GM19193 (cell line): ENCODE data around the gene BMI1.

ENCODE experiments used
- POLR2A ChIP-seq: IDR thresholded peaks from 4 replicates; pipeline ENCODE4 v1.6.1; 2011; ENCODE audit not compliant: insufficient read depth, insufficient read length; ENCODE audit errors: extremely low read depth

BMI1 gene

GRCh38 chr10:22343731-22344130, 22.8 kb downstream of the BMI1 start:
- no peak for TF ChIP-seq POLR2A

GRCh38 chr10:22344249-22344648, 23.4 kb downstream of the BMI1 start:
- no peak for TF ChIP-seq POLR2A

GRCh38 chr10:22344781-22345300, 23.9 kb downstream of the BMI1 start:
- TF ChIP-seq POLR2A = no peak

DNA sequence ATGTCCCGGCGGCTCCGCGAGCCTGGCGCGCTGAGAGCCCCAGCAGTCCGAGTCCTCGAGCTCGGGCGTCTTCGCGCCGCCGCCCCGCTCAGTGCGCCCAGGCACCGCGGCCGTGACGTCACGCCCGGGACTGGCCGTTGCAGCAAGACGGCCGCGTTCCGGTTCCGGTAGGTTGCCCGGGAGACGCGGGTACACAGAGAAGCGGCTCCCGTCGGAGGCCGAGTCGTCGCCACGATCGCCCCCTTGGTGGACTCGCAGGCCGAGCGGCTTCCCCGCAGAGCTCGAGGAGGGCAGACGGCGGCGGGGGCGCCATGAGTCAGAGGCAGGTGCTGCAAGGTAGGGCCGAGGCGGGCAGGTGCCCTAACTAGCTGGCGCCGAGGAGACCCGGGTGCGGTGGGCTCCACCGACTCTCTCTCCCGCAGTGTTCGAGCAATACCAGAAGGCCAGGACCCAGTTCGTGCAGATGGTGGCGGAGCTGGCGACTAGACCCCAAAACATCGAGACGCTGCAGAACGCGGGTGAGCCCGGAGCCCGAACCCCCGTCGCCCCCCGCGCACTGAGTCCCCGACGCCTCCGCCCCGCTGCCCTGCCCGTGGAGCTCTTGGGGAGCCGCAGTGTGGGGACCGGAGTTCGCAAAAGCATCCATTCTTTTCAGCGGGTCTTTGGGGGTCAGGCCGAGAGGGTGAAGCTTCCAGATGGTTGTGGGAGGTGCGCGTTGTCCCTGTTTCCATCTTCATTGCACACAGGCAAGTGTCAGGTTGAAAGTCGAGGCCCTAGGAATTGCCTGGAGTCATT, 24.6 kb downstream of the BMI1 start, which contains the start of gene SPAG6:
Gene SPAG6 (plus strand): TSS at position 196 of the 795 bp plus-strand sequence. CDS start 116 bp downstream, at position 312.
- TF ChIP-seq POLR2A = peak; percentile 24

- TF ChIP-seq POLR2A = no peak
These were observed 25.3 kb downstream of the BMI1 start for GRCh38 chr10:22346096-22346661.

DNA sequence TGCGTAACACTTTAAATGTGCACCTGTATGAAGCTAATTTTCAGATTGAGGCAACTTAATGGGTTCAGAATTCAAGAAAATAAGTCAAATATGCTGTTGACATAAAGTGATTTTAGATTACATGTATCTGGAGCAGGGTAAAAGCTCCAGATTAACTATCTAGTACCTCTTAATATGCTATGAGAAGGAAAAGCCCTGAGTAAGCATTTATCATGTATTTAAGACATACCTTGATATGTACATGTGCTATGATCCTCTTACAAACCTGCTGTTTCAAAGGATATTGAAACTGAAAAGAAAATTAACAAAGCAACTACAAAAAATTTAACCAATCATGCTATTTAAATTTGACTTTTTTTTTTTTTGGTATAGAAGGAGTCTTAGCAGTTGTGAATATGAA, 28.9 kb downstream of the BMI1 start:
- no peak for TF ChIP-seq POLR2A

GRCh38 chr10:22351131-22351703, 30.3 kb downstream of the BMI1 start:
- TF ChIP-seq POLR2A = no peak

- TF ChIP-seq POLR2A = no peak
These were observed 35.5 kb downstream of the BMI1 start for GRCh38 chr10:22356324-22356873.

DNA sequence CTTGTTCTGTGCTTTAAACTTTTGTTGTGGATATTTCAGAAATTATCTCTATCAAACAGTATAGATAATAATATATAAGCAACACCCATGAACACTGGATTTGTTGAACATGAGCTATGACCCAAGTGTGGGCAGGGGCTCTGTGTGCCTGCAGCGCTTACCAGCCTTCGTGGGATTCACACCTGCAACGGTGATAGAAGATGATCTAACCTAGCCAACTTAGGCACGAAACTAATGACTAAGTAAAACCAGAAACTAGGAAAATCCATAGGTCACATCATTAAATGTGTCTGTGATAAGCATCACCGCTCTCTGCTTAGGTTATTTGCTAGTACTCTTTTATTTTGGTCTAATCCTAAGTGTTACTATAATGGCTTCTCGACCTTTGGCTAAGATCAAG, 42.4 kb downstream of the BMI1 start:
- TF ChIP-seq POLR2A = no peak

- no peak for TF ChIP-seq POLR2A
These were observed 43.7 kb downstream of the BMI1 start for GRCh38 chr10:22364407-22365140.

- TF ChIP-seq POLR2A = no peak
These were observed 44.3 kb downstream of the BMI1 start for GRCh38 chr10:22365233-22365632.

GRCh38 chr10:22365644-22366434, 44.9 kb downstream of the BMI1 start:
- TF ChIP-seq POLR2A = no peak

GRCh38 chr10:22366435-22366703, 45.5 kb downstream of the BMI1 start:
- no peak for TF ChIP-seq POLR2A

DNA sequence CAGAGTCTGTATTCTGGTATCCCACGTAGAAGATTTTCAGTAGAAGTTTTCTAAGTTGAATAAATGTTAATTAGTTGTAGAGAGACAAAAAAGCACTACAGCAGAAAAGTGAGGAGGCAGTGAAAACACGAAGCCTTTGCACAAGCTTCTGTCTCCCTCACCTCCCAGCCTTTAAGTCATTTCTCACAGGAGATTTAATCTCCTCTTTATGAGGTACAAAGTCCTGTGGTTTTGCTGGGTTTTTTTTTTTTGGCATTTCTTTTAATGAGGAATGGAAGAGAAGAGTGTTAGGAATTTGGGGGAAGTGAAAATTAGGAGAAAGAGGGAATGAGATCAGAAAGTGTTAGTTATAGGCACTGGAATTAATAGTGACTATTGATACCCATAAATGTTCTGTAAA, 45.9 kb downstream of the BMI1 start:
- no peak for TF ChIP-seq POLR2A

DNA sequence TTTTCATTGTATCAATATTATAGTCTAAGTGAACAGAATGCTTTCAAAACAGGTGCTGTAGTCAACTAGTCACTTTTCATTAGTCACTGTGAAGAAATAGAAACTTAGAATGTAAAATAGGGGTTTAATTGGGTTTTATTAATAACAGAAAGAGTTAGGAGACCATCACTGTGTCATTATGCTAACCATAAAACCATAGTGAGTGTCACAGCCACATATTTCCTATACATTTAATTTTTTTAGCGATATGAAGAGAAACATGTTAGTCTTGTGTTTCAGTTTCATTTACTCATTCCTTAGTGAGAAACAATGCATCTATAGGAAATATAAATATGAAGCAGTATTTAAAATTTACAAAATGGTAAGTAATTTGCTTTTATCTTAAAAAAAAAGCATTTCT, 46.6 kb downstream of the BMI1 start:
- no peak for TF ChIP-seq POLR2A

- no peak for TF ChIP-seq POLR2A
These were observed 47.5 kb downstream of the BMI1 start for GRCh38 chr10:22368402-22368801.
